ENCODE results near the gene GOLGA6L26. TPM values are rescaled to one million over a fixed set of nuclear protein-coding genes. Genes with fewer than 3 reads are reported as not detected.
"Not testable (repeated sequence)": the region's sequence is repeated elsewhere in the genome, so short reads cannot be mapped to it uniquely, and the experiment has no call there.

Gene GOLGA6L26
- total RNA-seq, 2 donors from 2014 or later, result not detected

GRCh38 chr15:23364261-23364660, 30.3 kb upstream of the GOLGA6L26 start:
- not testable (repeated sequence) for H3K27me3 ChIP-seq; H3K4me3 ChIP-seq; H3K4me1 ChIP-seq; DNase-seq (ENCODE audit: low spot score); H3K36me3 ChIP-seq; H3K9me3 ChIP-seq; H3K27ac ChIP-seq
- peak in 1 of 2 donors; percentile 52 for TF ChIP-seq CTCF (IDR thresholded peaks at IDR 0.05)

- not testable (repeated sequence) for H3K4me3 ChIP-seq; H3K27ac ChIP-seq; H3K4me1 ChIP-seq; H3K9me3 ChIP-seq; DNase-seq (ENCODE audit: low spot score); H3K27me3 ChIP-seq; H3K36me3 ChIP-seq
Measured at GRCh38 chr15:23362622-23363021, 28.6 kb upstream of the GOLGA6L26 start.

- DNase-seq (ENCODE audit: low spot score); H3K4me1 ChIP-seq; H3K27ac ChIP-seq; H3K4me3 ChIP-seq; H3K9me3 ChIP-seq; H3K36me3 ChIP-seq; H3K27me3 ChIP-seq: not testable (repeated sequence)
Measured at GRCh38 chr15:23354448-23354847, 20.5 kb upstream of the GOLGA6L26 start, which contains the start of gene GOLGA8S. TSS of gene GOLGA8S (plus strand) at chr15:23354748. CDS start at chr15:23354810, 62 bp downstream.

- DNase-seq (ENCODE audit: low spot score), result not testable (repeated sequence)
Measured at GRCh38 chr15:23311233-23311632, 22.8 kb downstream of the GOLGA6L26 start.

GRCh38 chr15:23305921-23306320, 28.1 kb downstream of the GOLGA6L26 start:
- DNase-seq (ENCODE audit: low spot score); H3K27me3 ChIP-seq; H3K9me3 ChIP-seq; H3K27ac ChIP-seq; H3K4me3 ChIP-seq: not testable (repeated sequence)
- H3K4me1 ChIP-seq, result peaks cover 0 to 21% of the 10 kb centered on the region in 2 donors
- peaks cover 17% of the 10 kb centered on the region for H3K36me3 ChIP-seq

More at GRCh38 chr15:23311233-23311632, 22.8 kb downstream of the GOLGA6L26 start:
- not testable (repeated sequence) for H3K4me1 ChIP-seq, H3K27ac ChIP-seq, H3K27me3 ChIP-seq, H3K4me3 ChIP-seq, H3K9me3 ChIP-seq
- H3K36me3 ChIP-seq, result peaks cover 18% of the 10 kb centered on the region

GRCh38 chr15:23304805-23305204, 29.2 kb downstream of the GOLGA6L26 start:
- not testable (repeated sequence) for H3K27ac ChIP-seq; H3K4me3 ChIP-seq; DNase-seq (ENCODE audit: low spot score); H3K36me3 ChIP-seq; H3K27me3 ChIP-seq; H3K9me3 ChIP-seq
- H3K4me1 ChIP-seq, result peaks cover 0 to 21% of the 10 kb centered on the region in 2 donors

GRCh38 chr15:23304267-23304666, 29.7 kb downstream of the GOLGA6L26 start:
- peak overlapping the region; percentile 45 to 50 for H3K4me3 ChIP-seq
- not testable (repeated sequence) for H3K9me3 ChIP-seq; DNase-seq (ENCODE audit: low spot score); H3K36me3 ChIP-seq; H3K27me3 ChIP-seq
- H3K4me1 ChIP-seq, result peaks cover 0 to 21% of the 10 kb centered on the region in 2 donors
- H3K27ac ChIP-seq, result peak overlapping the region; percentile 39 to 45

- Histone ChIP-seq H3K4me3 (peak overlapping the region; percentile 45 to 50), H3K27ac (peak overlapping the region; percentile 39 to 45), H3K4me1 (peaks cover 0 to 21% of the 10 kb centered on the region in 2 donors)
- H3K36me3 ChIP-seq; DNase-seq (ENCODE audit: low spot score); H3K27me3 ChIP-seq; H3K9me3 ChIP-seq: not testable (repeated sequence)
Measured at GRCh38 chr15:23303654-23304053, 30.3 kb downstream of the GOLGA6L26 start.

GRCh38 chr15:23303246-23303645, 30.8 kb downstream of the GOLGA6L26 start:
- H3K27ac ChIP-seq; H3K9me3 ChIP-seq; H3K27me3 ChIP-seq; H3K36me3 ChIP-seq; DNase-seq (ENCODE audit: low spot score): not testable (repeated sequence)
- peaks cover 0 to 21% of the 10 kb centered on the region in 2 donors for H3K4me1 ChIP-seq
- peak overlapping the region in 1 of 2 donors; percentile 25 for H3K4me3 ChIP-seq

Other genes starting within 250 kb of the GOLGA6L26 start
- gene GOLGA6L1, start 197.4 kb downstream of the GOLGA6L26 start, total RNA-seq, result not detected
- under 1 TPM; 0.31 to 0.33 TPM for gene GOLGA8S, start 20.6 kb upstream of the GOLGA6L26 start, total RNA-seq
- gene GOLGA6L2, start 113.0 kb upstream of the GOLGA6L26 start, total RNA-seq, result not detected
- under 1 TPM in 1 of 2 donors, not detected in 1; 0.43 TPM for gene MKRN3, start 231.5 kb upstream of the GOLGA6L26 start, total RNA-seq